ENCODE data around the gene CEP128. TPM values are rescaled to one million over a fixed set of nuclear protein-coding genes. Genes with fewer than 3 reads are reported as not detected.

Gene CEP128
- 16.7 and 22.6 TPM in 2 replicates for total RNA-seq (2022)
- Bru-seq, nascent RNA: percentile 63 among the genes with signal in this experiment
- percentile 60 among the genes with signal in this experiment for BruChase-seq, experiment 1, labeled RNA remaining after a 2-hour chase
- BruChase-seq, experiment 2, labeled RNA remaining after a 6-hour chase: percentile 55 among the genes with signal in this experiment
- long read RNA-seq, full-length matches to known transcripts: 2 of 7 reads
- long read RNA-seq, partial matches to known transcripts: 1 of 7 reads
- long read RNA-seq, other reads (novel, unspliced or antisense): 4 of 7 reads

DNA sequence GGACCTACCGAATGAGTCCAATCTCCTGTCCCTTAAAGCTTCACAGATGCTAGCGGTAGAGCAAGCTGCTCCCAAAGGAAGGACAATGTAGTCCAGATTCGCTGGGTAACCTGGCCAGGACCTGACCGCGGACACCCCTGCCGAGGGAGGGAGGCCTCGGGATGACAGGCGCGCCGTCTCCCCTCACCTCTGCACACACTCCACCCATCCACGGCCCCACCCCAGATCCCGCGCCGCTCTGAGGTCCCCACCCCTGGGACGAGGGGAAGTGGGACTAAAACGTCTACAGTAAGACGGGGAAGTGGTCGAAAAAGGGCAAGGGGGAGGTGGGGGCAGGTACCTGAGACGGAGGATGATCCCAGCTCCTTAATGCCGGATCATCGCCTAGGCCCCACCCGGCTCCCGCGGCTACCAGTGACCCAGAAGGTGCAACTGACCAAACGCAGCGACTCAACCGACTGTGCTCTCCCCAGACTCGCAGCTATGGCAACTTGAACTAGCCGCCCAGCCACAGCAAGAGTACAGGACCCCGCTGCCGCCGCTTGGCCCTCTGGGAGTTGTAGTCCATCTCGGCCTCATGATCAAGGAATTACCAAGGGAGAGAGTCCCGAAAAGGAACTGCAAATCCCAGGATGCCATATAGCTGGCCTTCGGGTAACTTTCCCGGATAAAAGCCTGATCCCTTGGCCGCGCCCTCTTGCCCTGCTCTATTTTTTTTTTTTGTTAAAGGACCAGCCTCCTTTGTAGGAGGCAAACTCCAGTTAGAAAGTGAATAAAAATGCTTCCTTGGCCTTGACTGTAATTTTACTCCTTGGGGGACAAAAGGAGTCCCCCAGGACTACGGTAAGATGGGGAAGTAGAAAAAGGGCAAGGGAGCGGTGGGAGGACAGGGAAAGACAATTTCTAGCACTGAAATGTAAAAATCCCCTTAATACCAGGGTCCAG is at the start of gene CEP128:
Gene CEP128, minus strand, starts transcription at position 498 of the 945 bp plus-strand sequence.
- ChIA-PET POLR2A (interaction anchor here (0.6 to 1.3 kb wide), 3 partner anchors 17 to 280 kb away, joined by 3 to 4 read pairs (median 3); partner anchors contain the start of gene GTF2A1), CTCF (interaction anchor here (0.7 to 1.4 kb wide), 4 partner anchors 14 to 63 kb away, joined by 3 to 4 read pairs (median 3); partner anchors contain the start of gene TSHR)
- Histone ChIP-seq H3K36me3 (ENCODE audit: control insufficient read depth, insufficient read depth, low read length) (no peaks in the 10 kb centered on the region), H3K9me3 (no peaks in the 10 kb centered on the region), H3K4me3 (ENCODE audit: low read depth, low read length) (peak within 1 kb of the TSS; percentile 81), H3K4me1 (peaks cover 9% of the 10 kb centered on the region), H3K27me3 (replicated peaks; ENCODE audit: control insufficient read depth, insufficient read depth, low read length) (no peaks in the 10 kb centered on the region)
- no peaks in the 10 kb centered on the region for H3K27me3 Mint-ChIP-seq (ENCODE audit: insufficient read depth, unreplicated experiment)
- peak; percentile 96 to 97 for DNase-seq
- intact Hi-C loops (cut with micrococcal nuclease; ENCODE audit: unreplicated experiment): loop anchor here (1.0 kb wide), 2 partner anchors 13 to 473 kb away; no protein-coding TSS in a partner anchor
- BruUV-seq (replicated peaks): TSS peak; percentile 71
- H3K36me3 Mint-ChIP-seq (ENCODE audit: insufficient read depth, unreplicated experiment): peaks cover 4% of the 10 kb centered on the region
- no peaks in the 10 kb centered on the region for H3K9me3 Mint-ChIP-seq (ENCODE audit: unreplicated experiment)
- peak within 1 kb of the TSS; percentile 86 for H3K27ac Mint-ChIP-seq (ENCODE audit: unreplicated experiment)
- peak within 1 kb of the TSS; percentile 88 for H3K4me3 Mint-ChIP-seq (ENCODE audit: unreplicated experiment)
- peaks cover 7% of the 10 kb centered on the region for H3K4me1 Mint-ChIP-seq (ENCODE audit: low read depth, unreplicated experiment)
- TF ChIP-seq, protein P1, sequence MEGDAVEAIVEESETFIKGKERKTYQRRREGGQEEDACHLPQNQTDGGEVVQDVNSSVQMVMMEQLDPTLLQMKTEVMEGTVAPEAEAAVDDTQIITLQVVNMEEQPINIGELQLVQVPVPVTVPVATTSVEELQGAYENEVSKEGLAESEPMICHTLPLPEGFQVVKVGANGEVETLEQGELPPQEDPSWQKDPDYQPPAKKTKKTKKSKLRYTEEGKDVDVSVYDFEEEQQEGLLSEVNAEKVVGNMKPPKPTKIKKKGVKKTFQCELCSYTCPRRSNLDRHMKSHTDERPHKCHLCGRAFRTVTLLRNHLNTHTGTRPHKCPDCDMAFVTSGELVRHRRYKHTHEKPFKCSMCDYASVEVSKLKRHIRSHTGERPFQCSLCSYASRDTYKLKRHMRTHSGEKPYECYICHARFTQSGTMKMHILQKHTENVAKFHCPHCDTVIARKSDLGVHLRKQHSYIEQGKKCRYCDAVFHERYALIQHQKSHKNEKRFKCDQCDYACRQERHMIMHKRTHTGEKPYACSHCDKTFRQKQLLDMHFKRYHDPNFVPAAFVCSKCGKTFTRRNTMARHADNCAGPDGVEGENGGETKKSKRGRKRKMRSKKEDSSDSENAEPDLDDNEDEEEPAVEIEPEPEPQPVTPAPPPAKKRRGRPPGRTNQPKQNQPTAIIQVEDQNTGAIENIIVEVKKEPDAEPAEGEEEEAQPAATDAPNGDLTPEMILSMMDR (IDR thresholded peaks at IDR 0.05; ENCODE audit: insufficient read depth in 1 of 2, low read depth in 1 of 2, low read length in 1 of 2, severe bottlenecking in 1 of 2, unreplicated experiment in 1 of 2): no peak

DNA sequence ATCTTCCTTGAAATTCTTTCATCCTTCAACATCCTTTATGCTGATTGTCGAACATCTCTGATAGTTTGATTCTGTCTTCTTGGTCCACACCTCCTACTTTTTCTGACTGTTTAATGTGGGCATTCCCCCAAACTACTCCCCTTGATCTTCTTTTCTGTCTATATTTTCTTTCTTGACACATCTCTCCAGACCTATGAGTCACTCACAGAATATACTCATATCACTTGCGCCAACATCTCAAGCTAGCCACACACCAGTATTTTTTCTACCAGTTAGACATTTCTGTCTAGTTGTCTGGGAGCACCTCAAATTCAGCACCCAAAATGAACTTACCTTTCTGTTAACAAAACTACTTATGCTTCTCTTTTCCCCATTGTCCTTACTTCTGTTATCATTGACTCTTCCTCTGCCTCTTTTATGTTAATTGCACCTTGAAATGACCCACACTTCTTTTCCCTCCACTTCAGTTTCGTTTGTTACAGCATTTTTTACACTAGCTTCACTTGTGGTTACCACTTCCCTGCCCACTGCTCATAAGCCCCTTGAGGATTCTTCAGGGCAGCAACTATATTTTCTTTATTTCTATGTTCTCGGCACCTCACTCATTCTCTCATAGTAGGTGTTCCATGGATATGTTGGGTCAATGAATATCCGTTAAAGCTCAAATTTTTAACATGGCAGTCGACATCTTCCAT is 47.3 kb upstream of the CEP128 start:
- ChIA-PET CTCF (interaction anchor here (0.6 to 1.5 kb wide), 2 partner anchors 33 to 935 kb away, joined by 3 to 6 read pairs; partner anchors contain the start of gene TSHR), POLR2A (no interaction called here)
- no peaks in the 10 kb centered on the region for H3K36me3 ChIP-seq (ENCODE audit: control insufficient read depth, insufficient read depth, low read length)
- DNase-seq: no peak
- H3K27me3 ChIP-seq (replicated peaks; ENCODE audit: control insufficient read depth, insufficient read depth, low read length): no peaks in the 10 kb centered on the region
- H3K4me3 Mint-ChIP-seq (ENCODE audit: unreplicated experiment): no peak overlapping the region
- no peak overlapping the region for H3K4me3 ChIP-seq (ENCODE audit: low read depth, low read length)
- no peaks in the 10 kb centered on the region for H3K9me3 ChIP-seq
- intact Hi-C loops (cut with micrococcal nuclease; ENCODE audit: unreplicated experiment): no loop called here
- no TSS peak for BruUV-seq (replicated peaks)
- no peaks in the 10 kb centered on the region for H3K4me1 ChIP-seq
- H3K36me3 Mint-ChIP-seq (ENCODE audit: insufficient read depth, unreplicated experiment): no peaks in the 10 kb centered on the region
- no peaks in the 10 kb centered on the region for H3K4me1 Mint-ChIP-seq (ENCODE audit: low read depth, unreplicated experiment)
- peaks cover 10% of the 10 kb centered on the region for H3K27me3 Mint-ChIP-seq (ENCODE audit: insufficient read depth, unreplicated experiment)
- no peaks in the 10 kb centered on the region for H3K9me3 Mint-ChIP-seq (ENCODE audit: unreplicated experiment)
- TF ChIP-seq, protein P1 (IDR thresholded peaks at IDR 0.05; ENCODE audit: insufficient read depth in 1 of 2, low read depth in 1 of 2, low read length in 1 of 2, severe bottlenecking in 1 of 2, unreplicated experiment in 1 of 2): no peak
- H3K27ac Mint-ChIP-seq (ENCODE audit: unreplicated experiment): no peak overlapping the region

Data from Caco-2 (cell line).